WERI-Rb-1 (cell line): ENCODE measurements around the gene TLK1.

Experiments
- DNase-seq: peaks from one replicate; pipeline ENCODE4 v3.0.0-alpha.2; 2020
- H3K27ac ChIP-seq: fragments of 250-450 bp; sonication (Bioruptor Pico); 2 replicates; pipeline ENCODE4 v1.5.1; 2020; ENCODE audit warnings: mild to moderate bottlenecking, moderate library complexity
- H3K27me3 ChIP-seq: fragments of 250-450 bp; sonication (Bioruptor Pico); 2 replicates; pipeline ENCODE4 v1.5.1; 2021; ENCODE audit warnings: mild to moderate bottlenecking, low read depth, moderate library complexity; ENCODE audit not compliant: insufficient read depth, severe bottlenecking
- H3K36me3 ChIP-seq: fragments of 250-450 bp; sonication (Bioruptor Pico); 2 replicates; pipeline ENCODE4 v1.5.1; 2020; ENCODE audit warnings: mild to moderate bottlenecking, moderate library complexity
- H3K4me3 ChIP-seq: 2 replicates; pipeline ENCODE4 v1.5.1; 2011; ENCODE audit warnings: low read depth, mild to moderate bottlenecking, control low read depth, low read length
- H3K9me3 ChIP-seq: fragments of 250-450 bp; sonication (Bioruptor Pico); 2 replicates; pipeline ENCODE4 v1.5.1; 2021; ENCODE audit warnings: mild to moderate bottlenecking, moderate library complexity; ENCODE audit not compliant: severe bottlenecking
- CTCF ChIP-seq: IDR thresholded peaks from 2 replicates; pipeline ENCODE4 v1.5.1; 2011; ENCODE audit warnings: low read depth, mild to moderate bottlenecking, control low read depth, inconsistent platforms, low read length

The TLK1 gene

GRCh38 chr2:171069286-171069956 lies 91.3 kb downstream of the TLK1 start:
- no peak for DNase-seq
- H3K4me3 ChIP-seq = no peak overlapping the region
- no peaks in the 10 kb centered on the region for H3K27me3 ChIP-seq
- TF ChIP-seq CTCF = no peak
- H3K27ac ChIP-seq = no peak overlapping the region
- peaks cover 22% of the 10 kb centered on the region for H3K36me3 ChIP-seq
- peaks cover 3% of the 10 kb centered on the region for H3K9me3 ChIP-seq

GRCh38 chr2:171066110-171066509 lies 94.6 kb downstream of the TLK1 start:
- DNase-seq = no peak
- Histone ChIP-seq H3K4me3 (no peak overlapping the region), H3K36me3 (peaks cover 7% of the 10 kb centered on the region), H3K9me3 (peaks cover 3% of the 10 kb centered on the region), H3K27me3 (no peaks in the 10 kb centered on the region), H3K27ac (no peak overlapping the region)
- TF ChIP-seq CTCF = no peak

DNA sequence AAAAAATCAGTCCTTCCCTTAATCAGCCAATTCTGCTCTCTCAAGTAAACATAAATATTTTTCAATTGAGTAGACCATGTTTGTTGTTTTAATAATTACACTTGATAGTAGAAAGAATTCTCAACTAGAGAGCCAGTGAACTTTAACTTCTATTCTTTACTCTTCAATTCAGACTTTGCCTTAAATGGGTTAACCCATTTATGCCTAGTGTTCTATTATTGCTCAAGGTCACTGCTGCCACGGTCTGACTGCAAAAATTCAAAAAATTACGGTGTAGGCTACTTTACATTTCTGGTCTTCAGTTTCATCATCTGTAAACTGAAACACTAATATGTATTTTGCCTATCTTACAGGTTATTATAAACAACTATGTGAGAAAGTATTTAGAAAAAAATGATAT lies 103.1 kb downstream of the TLK1 start:
- Histone ChIP-seq H3K27me3 (no peaks in the 10 kb centered on the region), H3K36me3 (peaks cover 64% of the 10 kb centered on the region), H3K27ac (no peak overlapping the region), H3K9me3 (no peaks in the 10 kb centered on the region), H3K4me3 (no peak overlapping the region)
- DNase-seq = no peak
- no peak for TF ChIP-seq CTCF

- Histone ChIP-seq H3K27me3 (no peaks in the 10 kb centered on the region), H3K27ac (no peak overlapping the region), H3K9me3 (no peaks in the 10 kb centered on the region), H3K36me3 (peaks cover 73% of the 10 kb centered on the region), H3K4me3 (no peak overlapping the region)
- DNase-seq = no peak
- TF ChIP-seq CTCF = no peak
These were observed 104.4 kb downstream of the TLK1 start for GRCh38 chr2:171056307-171056706.

- Histone ChIP-seq H3K4me3 (no peak overlapping the region), H3K9me3 (no peaks in the 10 kb centered on the region), H3K27ac (no peak overlapping the region), H3K27me3 (no peaks in the 10 kb centered on the region), H3K36me3 (peaks cover 63% of the 10 kb centered on the region)
- TF ChIP-seq CTCF = no peak
- no peak for DNase-seq
These were observed 111.0 kb downstream of the TLK1 start for GRCh38 chr2:171049691-171050090.

GRCh38 chr2:171046048-171046560 lies 114.6 kb downstream of the TLK1 start:
- Histone ChIP-seq H3K4me3 (no peak overlapping the region), H3K27me3 (no peaks in the 10 kb centered on the region), H3K9me3 (no peaks in the 10 kb centered on the region), H3K27ac (no peak overlapping the region), H3K36me3 (peaks cover 67% of the 10 kb centered on the region)
- TF ChIP-seq CTCF = no peak
- DNase-seq = no peak
